HuH-7.5 (cell line): ENCODE measurements around the gene DDX54.
A peak's percentile ranks its signal among the peaks of the same experiment; 100 is the strongest.

ENCODE experiments used
- DNase-seq: peaks from one replicate; pipeline ENCODE4 v3.0.0; 2011; ENCODE audit warnings: low spot score

The DDX54 gene

DNA sequence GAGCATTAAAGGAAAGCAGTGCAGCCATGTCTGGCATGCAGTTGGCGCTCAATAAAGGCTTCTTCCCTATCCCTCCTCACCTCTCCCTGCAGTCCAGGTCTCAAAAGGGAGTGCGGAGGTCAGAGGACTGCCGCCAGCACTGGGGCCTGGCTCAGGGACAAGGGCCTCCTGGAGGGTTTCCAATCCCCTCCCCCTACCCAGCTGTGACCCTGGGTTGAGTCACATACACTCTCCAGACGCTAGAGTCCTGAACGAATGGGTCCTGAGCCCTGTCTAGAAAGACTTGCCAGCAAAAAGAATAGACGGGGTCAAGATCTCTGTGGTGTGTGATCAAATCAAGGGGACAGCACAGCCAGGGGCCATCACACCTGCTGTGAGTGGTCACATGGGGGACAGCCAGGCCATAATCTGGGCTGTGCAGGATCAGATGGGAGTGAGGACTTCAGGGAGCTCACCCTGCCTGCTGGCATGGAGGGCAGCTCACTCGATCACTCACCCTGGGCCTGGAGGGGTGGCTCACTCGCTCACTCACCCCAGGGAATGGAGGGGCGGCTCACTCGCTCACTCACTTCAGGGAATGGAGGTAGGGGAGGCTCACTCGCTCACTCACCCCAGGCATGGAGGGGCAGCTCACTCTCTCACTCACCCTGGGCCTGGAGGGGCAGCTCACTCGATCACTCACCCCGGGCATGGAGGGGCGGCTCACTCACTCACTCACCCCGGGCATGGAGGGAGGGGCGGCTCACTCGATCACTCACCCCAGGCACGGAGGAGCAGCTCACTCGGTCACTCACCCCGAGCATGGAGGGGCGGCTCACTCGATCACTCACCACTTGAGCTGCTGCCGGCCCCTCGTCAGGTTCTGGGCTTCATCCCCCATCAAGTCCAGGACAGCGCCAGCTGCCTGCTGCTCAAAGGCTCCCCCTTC lies 22.9 kb downstream of the DDX54 start:
- DNase-seq = no peak

DNA sequence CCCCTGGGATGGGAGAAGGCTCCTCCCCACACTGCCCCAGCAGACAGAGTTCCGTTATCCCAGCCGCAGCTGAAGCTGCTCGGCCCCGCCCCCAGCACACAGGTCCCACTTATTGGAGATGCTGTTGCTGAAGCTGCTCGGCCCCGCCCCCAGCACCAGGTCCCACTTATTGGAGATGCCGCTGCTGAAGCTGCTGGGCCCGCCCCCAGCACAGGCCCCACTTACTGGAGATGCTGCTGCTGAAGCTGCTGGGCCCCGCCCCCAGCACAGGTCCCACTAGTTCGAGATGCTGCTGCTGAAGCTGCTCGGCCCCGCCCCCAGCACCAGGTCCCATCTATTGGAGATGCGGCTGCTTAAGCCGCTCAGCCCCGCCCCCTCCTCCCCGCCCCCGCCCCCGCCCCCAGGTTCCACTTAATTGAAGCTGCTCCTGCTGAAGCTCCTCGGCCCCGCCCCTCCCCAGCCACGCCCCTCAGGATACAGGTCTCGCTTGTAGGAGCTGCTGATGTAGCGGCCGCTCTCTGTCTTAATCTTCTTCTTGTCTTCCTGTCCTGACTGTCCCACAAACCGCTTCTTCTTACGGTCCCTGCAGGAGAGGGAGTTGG lies 23.8 kb downstream of the DDX54 start:
- peak; percentile 58 for DNase-seq

DNA sequence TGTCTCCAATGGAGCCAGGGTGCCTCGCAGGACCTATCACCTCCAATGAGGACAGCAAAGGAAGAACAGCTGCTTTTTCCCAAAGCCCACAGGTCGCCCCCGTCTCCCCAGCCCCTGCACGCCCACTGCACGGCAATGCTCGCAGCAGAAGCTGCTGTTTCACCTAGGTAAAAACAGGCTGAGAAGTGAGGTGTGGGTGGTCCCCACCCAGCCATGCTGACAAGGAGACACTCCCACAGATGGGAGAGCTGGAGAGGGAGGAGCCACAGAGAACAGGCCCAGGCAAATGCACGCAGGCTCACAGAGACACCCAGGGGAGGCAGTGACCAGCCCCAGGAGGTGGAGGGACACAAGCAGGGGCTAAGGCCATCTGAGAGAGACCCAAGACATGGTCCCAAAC lies 25.3 kb downstream of the DDX54 start:
- no peak for DNase-seq

DNA sequence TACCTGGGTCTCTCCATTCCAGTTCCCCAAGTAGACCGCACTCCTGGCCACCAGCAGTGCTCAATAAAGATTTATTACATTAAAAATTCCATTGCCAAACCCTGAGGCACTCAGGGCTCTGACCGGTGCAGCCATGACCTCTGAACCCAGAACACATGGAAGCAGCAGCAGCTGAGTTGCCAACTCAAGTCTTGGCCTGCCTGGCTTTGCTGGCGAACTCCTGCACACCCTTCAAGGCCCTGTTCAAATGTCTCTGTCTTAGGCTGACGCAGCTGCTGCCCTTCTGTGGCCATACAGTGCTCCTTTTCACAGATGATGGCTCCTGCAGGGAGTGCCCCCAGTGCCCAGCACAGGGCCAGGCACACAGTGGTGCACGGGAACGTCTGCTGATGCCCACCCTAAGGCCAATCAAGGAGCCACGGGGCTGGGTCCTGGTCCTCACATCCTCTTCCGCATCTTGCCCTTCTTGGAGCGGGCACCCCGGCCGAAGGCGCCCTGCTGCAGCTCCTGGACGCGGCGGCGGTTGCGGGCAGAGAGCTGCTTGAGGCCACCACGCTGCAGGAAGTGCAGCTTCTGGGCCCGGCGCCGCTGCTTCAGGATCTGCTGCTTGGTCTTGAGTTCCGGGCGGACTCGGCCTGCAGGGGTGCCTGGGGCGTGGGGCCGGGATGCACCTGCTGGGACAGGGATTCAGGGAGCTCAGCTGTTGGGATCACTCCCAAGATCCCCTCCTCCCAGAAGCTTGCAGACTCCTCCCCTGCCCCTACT lies 26.7 kb downstream of the DDX54 start:
- DNase-seq = no peak

DNA sequence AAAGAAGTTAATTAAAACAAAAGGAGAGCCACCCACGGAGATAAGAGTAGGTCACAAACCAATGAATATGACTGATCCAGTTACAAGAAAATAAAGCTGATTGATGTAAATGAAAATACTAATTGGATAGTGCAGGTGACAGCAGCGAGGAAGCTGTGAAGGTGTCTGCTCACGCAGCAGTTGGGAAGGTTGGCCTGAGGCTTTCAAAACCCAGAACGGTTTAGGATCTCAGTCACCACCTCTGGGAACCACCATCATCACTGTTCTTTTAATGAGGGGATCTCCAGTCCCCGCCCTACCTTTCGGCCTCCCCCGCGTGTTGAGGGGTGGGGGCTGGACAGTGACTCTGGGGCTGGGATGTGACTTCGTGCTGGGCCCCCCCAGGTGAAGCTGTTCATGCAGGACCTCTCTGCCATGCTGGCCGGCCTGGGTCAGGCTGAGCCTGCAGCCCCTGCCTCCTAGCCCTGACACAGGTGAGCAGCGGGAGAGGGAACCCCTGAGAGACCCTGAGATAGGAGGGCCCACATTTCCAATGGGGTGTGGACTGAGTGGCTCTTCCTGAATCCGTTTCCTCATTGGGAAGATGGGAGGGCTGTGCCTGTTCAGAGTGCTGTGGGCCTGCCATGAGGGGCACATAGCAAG lies 27.9 kb downstream of the DDX54 start:
- DNase-seq = no peak

DNA sequence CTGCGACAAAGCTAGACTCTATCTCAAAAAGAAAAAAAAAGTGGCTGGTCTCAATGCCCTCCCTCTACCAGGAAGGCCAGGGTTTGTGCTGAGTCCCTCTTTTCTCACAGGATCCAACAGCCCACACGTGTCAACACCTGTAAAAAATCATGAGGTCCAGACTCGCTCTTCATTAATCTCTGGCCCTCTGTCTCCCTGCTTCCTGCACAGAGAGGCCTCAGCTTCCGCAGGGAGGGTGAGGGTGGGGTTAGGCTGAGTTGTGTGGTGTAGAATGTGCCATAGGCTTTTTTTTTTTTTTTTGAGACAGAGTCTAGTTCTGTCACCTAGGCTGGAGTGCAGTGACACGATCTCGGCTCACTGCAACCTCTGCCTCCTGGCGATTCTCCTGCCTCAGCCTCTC lies 29.6 kb downstream of the DDX54 start:
- DNase-seq = no peak

DNA sequence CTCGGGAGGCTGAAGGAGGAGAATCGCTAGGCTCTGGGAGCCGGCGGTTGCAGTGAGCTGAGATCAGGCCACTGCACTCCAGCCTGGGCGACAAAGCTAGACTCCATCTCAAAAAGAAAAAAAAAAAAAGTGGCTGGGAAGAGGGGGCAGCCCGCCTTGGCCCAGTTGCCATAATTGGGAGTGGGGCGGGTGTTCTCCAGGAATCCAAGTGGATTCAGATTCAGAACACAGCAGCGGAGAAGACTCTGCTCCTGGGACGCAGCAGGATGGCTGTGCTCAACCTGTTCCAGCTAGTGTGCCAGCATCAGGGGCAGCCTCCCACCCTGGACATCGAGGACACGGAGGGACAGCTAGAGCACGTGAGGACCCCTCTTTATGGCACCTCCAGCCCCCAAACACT lies 30.2 kb downstream of the DDX54 start:
- DNase-seq = no peak

DNA sequence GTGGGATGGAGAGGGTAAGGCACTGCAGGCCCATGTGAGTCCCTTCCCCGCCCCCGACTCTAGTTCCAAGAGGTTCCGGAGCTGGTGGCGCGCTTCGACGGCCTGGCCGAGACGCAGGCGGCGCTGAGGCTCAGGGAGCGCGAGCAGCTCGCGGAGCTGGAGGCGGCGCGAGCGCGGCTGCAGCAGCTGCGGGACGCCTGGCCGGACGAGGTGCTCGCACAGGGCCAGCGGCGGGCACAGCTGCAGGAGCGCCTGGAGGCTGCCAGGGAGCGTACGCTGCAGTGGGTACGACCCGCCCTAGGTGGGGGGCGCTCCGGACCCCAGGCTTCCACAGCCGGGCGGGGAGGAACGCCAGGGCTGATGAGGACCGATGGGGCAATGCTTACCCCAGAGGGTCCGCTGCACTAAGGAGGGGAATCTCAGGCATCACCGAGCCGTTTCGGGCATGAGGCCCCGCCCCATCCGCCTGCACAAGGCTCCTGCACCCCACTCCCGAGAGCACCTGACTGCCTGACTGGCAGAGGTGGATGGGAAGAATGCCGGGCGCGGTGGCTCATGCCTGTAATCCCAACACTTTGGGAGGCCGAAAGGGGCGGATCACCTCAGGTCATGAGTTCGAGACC lies 30.8 kb downstream of the DDX54 start:
- DNase-seq = no peak

DNA sequence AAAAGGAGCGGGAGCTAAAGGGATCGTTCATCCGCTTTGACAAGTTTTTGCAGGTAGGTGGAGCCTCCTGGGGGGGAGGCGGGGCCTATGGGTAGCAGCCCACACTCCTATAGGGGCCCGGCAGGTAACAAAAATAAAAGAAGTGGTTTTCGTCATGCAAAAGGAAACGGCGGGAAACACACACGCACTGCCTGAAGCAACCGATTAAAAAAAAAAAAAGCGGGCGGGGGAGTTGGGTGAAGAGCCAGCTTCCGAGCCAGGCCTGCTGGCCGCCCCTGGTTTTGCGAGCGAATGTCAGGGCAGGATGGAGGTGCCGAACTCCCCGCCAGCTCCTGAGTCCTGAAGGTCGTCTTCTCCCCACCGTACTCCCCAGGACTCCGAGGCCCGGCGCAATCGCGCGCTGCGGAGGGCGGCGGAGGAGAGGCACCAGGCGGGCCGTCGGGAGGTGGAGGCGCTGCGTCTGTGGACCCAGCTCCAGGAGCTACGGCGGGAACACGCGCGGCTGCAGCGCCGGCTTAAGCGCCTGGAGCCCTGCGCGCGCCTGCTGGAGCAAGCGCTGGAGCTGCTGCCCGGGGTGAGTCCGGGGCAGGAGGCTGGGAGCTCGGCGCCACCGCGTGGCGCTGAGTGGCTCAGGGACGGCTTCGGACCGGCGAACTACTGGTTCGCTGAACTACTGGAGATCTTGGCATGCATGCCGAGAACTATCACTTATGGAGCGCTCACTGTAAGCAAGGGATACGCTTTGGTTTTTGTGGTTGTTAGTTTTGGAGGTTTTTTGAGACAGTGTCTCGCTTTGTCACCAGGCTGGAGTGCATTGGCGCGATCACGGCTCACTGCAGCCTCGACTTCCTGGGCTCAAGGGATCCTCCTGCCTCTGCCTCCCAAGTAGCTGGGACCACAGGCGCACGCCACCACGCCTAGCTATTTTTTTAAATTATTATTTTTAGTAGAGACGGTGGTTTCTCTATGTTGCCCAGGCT lies 32.2 kb downstream of the DDX54 start:
- peak; percentile 96 for DNase-seq

DNA sequence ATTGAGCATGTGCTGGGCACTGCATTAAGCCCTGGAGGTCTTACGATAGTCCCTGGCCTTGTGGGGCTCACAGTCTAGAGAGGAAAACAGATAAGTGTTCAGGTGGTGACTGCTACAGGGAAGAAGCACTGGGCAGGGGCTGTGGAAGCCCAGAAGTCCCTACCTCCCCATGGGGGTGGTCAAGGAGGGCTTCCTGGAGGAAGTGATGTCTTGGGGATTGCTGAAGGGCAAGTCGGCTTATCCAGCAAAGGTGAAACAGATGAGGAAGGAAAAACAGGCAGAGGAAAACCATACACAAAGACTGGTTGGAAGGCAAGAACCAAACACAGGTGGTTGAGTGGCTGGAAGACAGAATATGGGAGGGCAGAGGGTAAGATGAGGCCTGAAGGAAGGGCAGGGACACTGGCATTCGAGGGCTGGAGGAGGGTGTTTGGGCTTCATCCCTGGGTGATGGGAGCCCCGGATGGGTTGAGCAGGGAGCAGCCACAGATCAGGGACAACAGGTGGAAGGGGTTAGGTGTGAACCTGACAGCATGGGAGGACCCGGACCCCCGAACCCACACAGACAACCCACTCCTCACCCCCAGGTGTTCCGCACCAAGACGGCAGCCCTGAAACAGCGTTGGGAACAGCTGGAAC lies 33.0 kb downstream of the DDX54 start:
- DNase-seq = no peak

DNA sequence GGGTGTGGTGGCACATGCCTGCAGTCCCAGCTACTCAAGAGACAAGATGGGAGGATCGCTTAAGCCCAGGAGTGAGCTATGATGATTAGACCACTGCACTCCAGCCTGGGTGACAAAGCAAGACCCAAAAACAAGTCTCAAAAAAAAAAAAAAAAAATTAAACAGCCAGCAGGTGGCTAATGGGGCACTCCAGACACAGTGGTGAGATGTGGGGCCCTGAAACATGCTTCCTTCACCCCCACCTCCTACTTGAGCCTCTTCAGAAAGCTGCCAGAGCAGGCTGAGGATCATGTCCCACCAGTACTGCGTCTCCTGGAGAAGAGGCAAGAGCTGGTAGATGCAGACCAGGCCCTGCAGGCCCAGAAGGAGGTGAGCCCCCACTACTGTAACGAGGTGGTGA lies 33.6 kb downstream of the DDX54 start:
- DNase-seq = no peak

DNA sequence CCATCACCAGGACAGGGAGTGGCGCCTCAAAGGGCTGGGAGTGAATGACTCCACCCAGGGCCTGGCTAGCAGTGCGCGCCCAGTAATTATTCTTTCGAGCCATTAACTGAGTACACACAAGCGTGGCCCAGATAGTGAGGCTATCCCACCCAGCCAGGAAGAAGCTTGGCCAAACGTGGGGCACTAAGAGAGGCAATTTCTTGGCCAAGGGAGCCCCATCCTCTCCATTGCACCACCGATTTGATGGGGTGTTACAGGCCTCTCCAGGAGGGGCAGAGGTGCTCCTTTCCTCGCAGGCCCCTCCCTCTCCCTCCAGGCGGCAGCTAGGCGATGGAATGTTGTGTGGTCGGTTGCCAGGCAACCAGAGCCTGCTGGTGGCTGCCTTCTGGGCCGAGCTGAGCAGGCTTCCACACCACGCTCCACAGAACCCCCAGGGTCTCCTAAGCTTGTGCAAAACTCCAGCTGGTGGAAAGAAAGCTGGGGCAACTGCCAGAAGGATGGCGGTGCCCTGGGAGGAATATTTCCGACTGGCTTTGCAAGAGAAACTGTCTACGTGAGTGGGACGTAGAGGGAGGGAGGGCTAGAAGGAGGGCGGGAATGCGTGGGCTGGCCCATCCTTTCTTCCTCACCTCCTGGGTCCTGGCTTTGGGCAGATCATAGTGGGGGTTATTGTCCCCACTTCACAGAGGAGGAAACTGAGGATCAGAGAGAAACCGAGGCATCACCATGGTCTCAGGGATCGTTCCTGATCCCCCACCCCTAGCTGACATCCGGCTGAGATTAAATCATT lies 35.7 kb downstream of the DDX54 start, which contains the start of gene CFAP73:
TSS of gene CFAP73 (plus strand) at position 364 of the 790 bp plus-strand sequence. CDS start at position 498, 134 bp downstream.
- peak; percentile 78 for DNase-seq

DNA sequence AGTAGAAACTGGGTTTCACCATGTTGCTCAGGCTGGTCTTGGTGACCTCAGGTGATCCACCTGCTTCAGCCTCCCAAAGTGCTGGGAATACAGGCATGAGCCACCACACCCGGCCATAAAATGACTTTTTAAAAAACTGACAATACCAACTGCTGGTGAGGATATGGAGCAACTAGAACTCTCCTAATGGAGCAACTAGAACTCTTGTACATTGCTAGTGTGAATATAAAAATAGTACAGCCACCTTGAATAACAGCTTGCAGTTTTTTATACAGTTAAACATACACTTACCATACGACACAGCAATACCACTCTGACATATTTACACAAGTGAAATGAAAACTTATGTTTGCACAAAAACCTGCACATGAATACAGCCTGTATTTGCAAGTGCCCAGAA lies 38.3 kb downstream of the DDX54 start:
- DNase-seq = no peak

DNA sequence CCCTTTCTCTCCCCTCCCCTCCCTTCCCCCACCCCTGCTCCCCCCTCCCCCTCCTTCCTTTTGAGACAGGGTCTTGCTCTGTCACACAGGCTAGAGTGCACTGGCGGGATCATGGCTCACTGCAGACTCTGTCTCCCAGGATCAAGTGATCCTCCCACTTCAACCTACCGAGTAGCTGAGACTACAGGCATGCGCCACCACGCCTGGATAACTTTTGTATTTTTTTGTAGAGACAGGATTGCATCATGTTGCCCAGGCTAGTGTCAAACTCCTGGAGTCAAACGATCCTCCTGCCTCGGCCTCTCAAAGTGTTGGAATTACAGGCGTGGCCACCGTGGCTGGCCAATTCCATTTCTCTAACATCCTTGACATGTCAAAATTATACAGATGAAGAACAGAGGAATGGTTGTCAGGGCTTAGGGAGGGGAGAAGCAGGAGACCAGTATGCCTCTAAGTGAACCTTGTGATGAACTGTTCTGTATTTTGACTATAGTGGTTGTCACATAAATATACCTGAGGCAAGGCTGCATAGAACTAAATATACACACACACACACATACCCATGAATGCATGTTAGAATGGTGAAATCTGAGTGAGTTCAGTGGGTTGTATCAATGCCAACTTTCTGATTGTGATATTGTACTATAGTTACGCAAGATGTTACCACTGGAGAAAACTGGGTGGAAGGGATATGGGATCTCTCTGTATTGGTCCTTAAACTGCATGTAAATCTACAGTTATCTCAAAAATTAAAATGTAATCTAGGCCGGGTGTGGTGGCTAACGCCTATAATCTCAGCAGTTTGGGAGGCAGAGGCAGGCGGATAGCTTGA lies 39.3 kb downstream of the DDX54 start:
- DNase-seq = no peak

DNA sequence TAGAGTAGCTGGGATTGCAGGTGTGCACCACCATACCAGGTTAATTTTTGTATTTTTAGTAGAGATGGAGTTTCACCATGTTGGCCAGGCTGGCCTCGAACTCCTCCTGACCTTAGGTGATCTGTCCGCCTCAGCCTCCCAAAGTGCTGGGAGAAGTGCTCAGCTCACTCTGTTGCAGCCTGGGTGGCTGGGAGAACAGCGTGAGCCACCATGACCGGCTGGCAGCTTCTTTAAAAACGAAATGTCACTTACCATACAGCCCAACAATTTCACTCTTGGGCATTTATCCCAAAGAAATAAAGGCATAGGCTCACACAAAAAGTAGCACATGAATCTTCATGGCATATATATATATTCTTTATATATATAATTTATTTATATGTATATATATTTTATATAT lies 40.5 kb downstream of the DDX54 start:
- DNase-seq = no peak

DNA sequence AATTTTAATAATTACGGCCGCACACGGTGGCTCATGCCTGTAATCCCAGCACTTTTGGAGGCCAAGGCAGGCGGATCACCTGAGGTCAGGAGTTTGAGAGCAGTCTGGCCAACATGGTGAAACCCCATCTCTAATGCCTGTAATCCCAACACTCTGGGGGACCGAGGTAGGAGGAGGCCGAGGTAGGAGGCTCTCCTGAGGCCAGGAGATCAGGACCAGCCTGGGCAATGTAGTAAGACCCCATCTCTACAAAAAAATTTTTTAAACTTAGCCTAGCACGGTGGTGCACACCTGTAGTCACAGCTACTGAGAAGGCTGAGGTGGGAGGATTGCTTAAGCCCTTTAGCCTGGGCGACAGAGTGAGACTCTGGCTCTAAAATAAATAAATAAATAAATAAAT lies 41.3 kb downstream of the DDX54 start:
- DNase-seq = no peak

DNA sequence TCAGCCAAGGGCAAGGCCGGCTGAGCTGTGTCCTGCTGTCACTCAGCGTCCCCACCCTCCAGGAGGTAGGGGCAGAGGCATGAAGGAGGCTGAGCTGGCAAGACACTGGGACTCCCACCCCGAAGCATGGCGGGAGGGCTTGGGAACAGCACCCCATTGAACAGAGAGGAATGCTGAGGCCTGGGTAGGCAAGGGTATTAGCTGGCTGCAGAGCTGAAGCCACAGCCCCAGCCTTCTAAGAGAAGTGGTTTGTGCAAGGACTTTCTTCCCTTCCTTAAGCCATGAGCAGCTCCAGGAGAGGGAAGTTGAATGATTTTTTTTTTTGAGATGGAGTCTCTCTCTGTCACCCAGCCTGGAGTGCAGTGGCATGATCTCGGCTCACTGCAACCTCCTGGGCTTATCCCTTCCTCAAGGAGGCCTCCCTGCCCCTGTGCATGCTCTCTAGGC lies 42.4 kb downstream of the DDX54 start:
- DNase-seq = no peak

DNA sequence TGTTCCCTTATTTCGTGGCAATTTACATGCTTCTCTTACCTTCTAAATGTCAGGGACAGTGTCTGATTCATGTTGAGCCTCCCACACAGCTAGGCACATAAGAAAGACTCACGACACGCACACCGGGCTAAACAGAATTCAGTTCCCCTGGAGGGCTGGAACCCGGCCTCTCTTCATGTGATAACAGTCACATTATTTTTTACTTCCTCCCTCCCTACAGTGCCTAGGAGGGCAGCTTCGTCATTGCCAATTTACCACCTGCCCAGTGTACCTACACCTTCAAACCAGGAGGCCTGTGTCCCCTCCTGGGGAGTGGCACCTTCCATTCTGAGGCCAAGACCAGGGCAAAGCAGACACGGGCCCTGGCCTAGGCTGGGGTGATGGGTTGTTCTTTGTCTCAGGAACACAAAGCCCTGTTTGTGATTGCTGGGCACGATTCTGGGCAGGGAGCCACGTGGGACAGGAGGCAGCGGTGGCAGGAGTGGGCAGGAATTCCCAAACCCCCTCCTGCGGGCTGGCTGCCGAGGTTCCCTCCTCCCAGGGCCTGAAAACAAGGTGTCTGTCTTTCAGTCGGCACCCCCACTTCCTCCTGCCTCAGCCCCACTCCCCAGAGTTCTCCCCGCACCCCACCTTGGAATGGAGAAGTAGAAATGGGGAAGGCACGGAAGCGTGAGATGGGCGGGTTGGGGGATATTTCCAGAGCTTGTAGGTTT lies 42.9 kb downstream of the DDX54 start:
- DNase-seq = no peak
